ENCODE measurements around the gene ABCC3. TPM values are rescaled to one million over a fixed set of nuclear protein-coding genes. Genes with fewer than 3 reads are reported as not detected.
A peak's percentile ranks its signal among the peaks of the same experiment; 100 is the strongest.

The ABCC3 gene
- total and polyA plus RNA-seq, 9 of the 15 experiments (the other 6 are each of a cell fraction or from before 2014, with no cell fraction given) = 0.03 to 1.6 (median 0.42) TPM; not detected in 5

- TF ChIP-seq ZNF12 (CRISPR knock-in tag; IDR thresholded peaks at IDR 0.05) (no peak), ZNF507 (tag; conservative IDR thresholded peaks at IDR 0.05) (no peak), ZFX (CRISPR knock-in tag; IDR thresholded peaks at IDR 0.05) (no peak)
Measured at GRCh38 chr17:50632637-50633036, 2.0 kb upstream of the ABCC3 start (continued).

DNA sequence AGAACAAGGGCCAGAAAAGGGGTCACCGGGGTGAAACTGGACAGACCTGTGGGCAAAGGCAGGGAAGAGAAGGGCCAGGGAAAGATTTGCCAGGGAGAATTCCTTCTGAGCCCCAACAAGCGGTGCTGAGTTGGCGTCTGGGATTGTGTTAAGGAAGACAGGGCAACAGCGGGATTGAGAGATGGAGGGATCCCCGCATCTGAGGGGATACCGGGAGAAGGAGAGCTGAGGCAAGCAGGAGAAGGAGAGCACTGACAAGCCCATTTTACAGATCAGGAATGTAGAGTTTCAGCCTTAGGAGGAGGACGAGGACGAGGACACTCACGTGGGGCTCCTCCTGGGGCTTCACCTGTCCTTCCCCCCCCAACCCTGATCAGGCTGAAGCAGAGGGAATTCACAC lies 998 bp upstream of the ABCC3 start:
- ATAC-seq (no peak), FAIRE-seq (no peak), DNase-seq (ENCODE audit: extremely low read depth in 1 of 4, low spot score in 3 of 4) (no peak)
- Histone ChIP-seq H4K20me1 (replicated peaks; ENCODE audit: control insufficient read depth, insufficient read depth, low read length) (no peaks in the 10 kb centered on the region), H3K9ac (ENCODE audit: insufficient read depth in 1 of 2, low read depth in 2 of 2, low read length in 2 of 2) (no peak overlapping the region), H3K4me1 (replicated peaks in 1 of 2; ENCODE audit: control insufficient read depth in 2 of 2, insufficient read depth in 2 of 2, low read length in 2 of 2) (peaks cover 0 to 23% of the 10 kb centered on the region in 2 experiments; a peak in 4 of 5 replicates), H3K9me3 (replicated peaks; ENCODE audit: control insufficient read depth, insufficient read depth, low read depth, low read length) (no peaks in the 10 kb centered on the region), H3K4me2 (ENCODE audit: insufficient read depth, low read length) (no peak overlapping the region), H3K27ac (ENCODE audit: extremely low read depth, low read depth, low read length) (no peak overlapping the region), H3K9me1 (ENCODE audit: control insufficient read depth, insufficient read depth, low read length) (no peaks in the 10 kb centered on the region), H3K27me3 (ENCODE audit: control insufficient read depth in 2 of 2, insufficient read depth in 2 of 2, low read length in 2 of 2) (peaks cover 18 to 67% of the 10 kb centered on the region in 2 experiments), H2AFZ (ENCODE audit: low read depth, low read length) (no peak overlapping the region), H3K4me3 (no peak overlapping the region), H3K79me2 (ENCODE audit: control insufficient read depth, insufficient read depth, low read length) (no peaks in the 10 kb centered on the region), H3K36me3 (ENCODE audit: control insufficient read depth, insufficient read depth, low read length) (no peaks in the 10 kb centered on the region)
- ChIA-PET CTCF (ENCODE audit: low intra/inter-chr PET ratio) (no interaction called here), POLR2A (interaction anchor here (1.5 kb wide), 1 partner anchor 10 kb away, joined by 6 read pairs; no protein-coding TSS in a partner anchor)
- no TSS peak for BruUV-seq (replicated peaks)
- TF ChIP-seq BCOR (IDR thresholded peaks at IDR 0.05) = 0 out of 2 replicates have a peak, but pooled peaks have one; percentile 31
- no peak for TF ChIP-seq RBM15 (IDR thresholded peaks at IDR 0.05; ENCODE audit: insufficient read depth, low read length)
- TF ChIP-seq RBM25 (IDR thresholded peaks at IDR 0.05; ENCODE audit: low read depth, low read length, severe bottlenecking) = peak; percentile 74
- TF ChIP-seq ADNP (tag; IDR thresholded peaks at IDR 0.05) = 0 out of 2 replicates have a peak, but pooled peaks have one; percentile 44
- WGBS (ENCODE audit: insufficient coverage, low coverage, missing lambda C conversion rate) = 6% methylated on average over 7 of the region's 9 CpGs
- intact Hi-C loops (cut with micrococcal nuclease) = no loop called here
- in situ Hi-C loops (cut with MboI) = no loop called here
